K562 (cell line): Measurements from ENCODE around the gene SLC39A11. TPM values are rescaled to one million over a fixed set of nuclear protein-coding genes. Genes with fewer than 3 reads are reported as not detected.

Experiments used
- ATAC-seq: fragments of 200-7000 bp; cut with Tn5 transposase; 3 replicates; pipeline ENCODE4 v1.9.1; 2020; ENCODE audit warnings: moderate library complexity
- BruUV-seq: library from RNA; stranded (reverse); fragments of 400-500 nt; replicated peaks from 2 replicates; lab custom pipeline; 2021; lab: Mats Ljungman, UMichigan
- CTCF ChIA-PET: fragments of 300-600 bp; formaldehyde crosslinking; extraction: SDS; loops from one replicate; lab custom pipeline; 2021; ENCODE audit warnings: low intra/inter-chr PET ratio; lab: Yijun Ruan, JAX
- POLR2A ChIA-PET: fragments of 300-600, 350-650 bp; sonication (Branson Sonifier 250); formaldehyde crosslinking; extraction: SDS; loops from one replicate; lab custom pipeline; 2021; ENCODE audit warnings: antibody characterized with exemption, inconsistent platforms; lab: Yijun Ruan, JAX
- DNase-seq, 4 experiments: peaks; one replicate each; pipeline versions ENCODE4 v3.0.0 to v3.0.0-alpha.2; 2011 to 2018; ENCODE audit warnings: low spot score in 3 of 4, mixed read lengths in 3 of 4; ENCODE audit errors: extremely low read depth in 1 of 4
- FAIRE-seq: peaks from 2 replicates; lab custom pipeline; 2011; peaks lifted over from hg19 to GRCh38; lab: Jason Lieb, UNC
- H2AFZ ChIP-seq: 2 replicates; pipeline ENCODE4 v1.6.0; 2011; ENCODE audit warnings: low read depth, low read length, control low read depth, inconsistent platforms
- H3K27ac ChIP-seq: fragments of 200-600 bp; 3 replicates; pipeline ENCODE4 v1.8.0; 2011; ENCODE audit warnings: low read depth, mild to moderate bottlenecking, control low read depth, inconsistent platforms, low read length, moderate library complexity, mixed read lengths; ENCODE audit errors: extremely low read depth
- H3K27me3 ChIP-seq, 2 experiments: fragments of 300-600 bp in 1 of 2; 2 replicates in 1 of 2; 3 replicates in 1 of 2; pipeline versions ENCODE4 v1.6.0 to v1.8.0; 2011; ENCODE audit warnings: inconsistent platforms in 2 of 2, low read length in 2 of 2, mild to moderate bottlenecking in 1 of 2, mixed read lengths in 1 of 2, moderate library complexity in 1 of 2; ENCODE audit not compliant: control insufficient read depth in 2 of 2, insufficient read depth in 2 of 2
- H3K36me3 ChIP-seq: fragments of 300-600 bp; 3 replicates; pipeline ENCODE4 v1.8.0; 2011; ENCODE audit warnings: mild to moderate bottlenecking, low read length, inconsistent platforms; ENCODE audit not compliant: control insufficient read depth, insufficient read depth
- H3K4me1 ChIP-seq, 2 experiments: fragments of 200-600 bp in 1 of 2; replicated peaks in 1 of 2; 2 replicates in 1 of 2; 3 replicates in 1 of 2; pipeline versions ENCODE4 v1.5.1 to v1.8.0; 2011; ENCODE audit warnings: inconsistent platforms in 2 of 2, low read length in 2 of 2, mild to moderate bottlenecking in 1 of 2, mixed read lengths in 1 of 2, moderate library complexity in 1 of 2; ENCODE audit not compliant: control insufficient read depth in 2 of 2, insufficient read depth in 2 of 2
- H3K4me2 ChIP-seq: 2 replicates; pipeline ENCODE4 v1.6.1; 2011; ENCODE audit warnings: low read length, control low read depth, inconsistent platforms, mixed read lengths; ENCODE audit not compliant: insufficient read depth
- H3K4me3 ChIP-seq: fragments of 200-600 bp; sonication (generic), shearing (Covaris generic); 2 replicates; pipeline ENCODE4 v1.5.1; 2016; ENCODE audit warnings: control low read depth, inconsistent platforms
- H3K79me2 ChIP-seq: fragments of 200-600 bp; 3 replicates; pipeline ENCODE4 v1.8.0; 2011; ENCODE audit warnings: low read length, inconsistent platforms; ENCODE audit not compliant: control insufficient read depth, insufficient read depth
- H3K9ac ChIP-seq, 2 experiments: 2 replicates each; pipeline versions ENCODE4 v1.6.0 to v1.6.1; 2011; ENCODE audit warnings: low read depth in 2 of 2, low read length in 2 of 2, control low read depth in 1 of 2, inconsistent platforms in 1 of 2, mild to moderate bottlenecking in 1 of 2, mixed read lengths in 1 of 2; ENCODE audit not compliant: insufficient read depth in 1 of 2
- H3K9me1 ChIP-seq: one replicate; pipeline ENCODE4 v1.6.0; 2011; ENCODE audit warnings: inconsistent platforms, mild to moderate bottlenecking, low read length, moderate library complexity; ENCODE audit not compliant: control insufficient read depth, insufficient read depth
- H3K9me3 ChIP-seq: replicated peaks from 2 replicates; pipeline ENCODE4 v1.5.1; 2011; ENCODE audit warnings: low read depth, low read length, inconsistent platforms; ENCODE audit not compliant: control insufficient read depth, insufficient read depth
- H4K20me1 ChIP-seq: replicated peaks from 2 replicates; pipeline ENCODE4 v1.6.1; 2011; ENCODE audit warnings: low read length, inconsistent platforms, mixed read lengths; ENCODE audit not compliant: control insufficient read depth, insufficient read depth
- C11orf30 ChIP-seq: fragments of 450-650 bp; IDR thresholded peaks from 2 replicates; pipeline ENCODE4 v1.6.1; 2016; ENCODE audit warnings: low read depth, mild to moderate bottlenecking
- EGR1 ChIP-seq: fragments of 450-650 bp; conservative IDR thresholded peaks from 2 replicates; pipeline ENCODE4 v1.6.1; 2017; ENCODE audit warnings: mild to moderate bottlenecking
- HMG20A ChIP-seq: fragments of 450-650 bp; formaldehyde crosslinking; conservative IDR thresholded peaks from 2 replicates; pipeline ENCODE4 v1.4.0; 2020; ENCODE audit warnings: mild to moderate bottlenecking, mixed read lengths
- JUND ChIP-seq, 2 experiments: IDR thresholded peaks; 2 replicates in 1 of 2; 3 replicates in 1 of 2; pipeline ENCODE4 v1.6.1; 2011; ENCODE audit warnings: borderline replicate concordance in 2 of 2, low read depth in 2 of 2, low read length in 2 of 2, improper control_type of control experiment in 1 of 2, missing biosample characterization in 1 of 2, missing genetic modification characterization in 1 of 2, missing genetic modification reagents in 1 of 2
- MAFG ChIP-seq: fragments of 450-650 bp; conservative IDR thresholded peaks from 2 replicates; pipeline ENCODE4 v1.6.1; 2016; ENCODE audit warnings: missing genetic modification characterization, missing compliant biosample characterization
- MAFK ChIP-seq: IDR thresholded peaks from 2 replicates; pipeline ENCODE4 v1.6.1; 2011; ENCODE audit warnings: low read length, improper control_type of control experiment
- NFE2 ChIP-seq: IDR thresholded peaks from 2 replicates; pipeline ENCODE4 v1.6.1; 2014; ENCODE audit warnings: antibody characterized with exemption, low read depth
- ZNF316 ChIP-seq: fragments of 450-650 bp; IDR thresholded peaks from 2 replicates; pipeline ENCODE4 v1.6.1; 2016
- ZNF436 ChIP-seq: fragments of 250-450, 450-650 bp; sonication (Bioruptor Pico); formaldehyde crosslinking; IDR thresholded peaks from 2 replicates; pipeline ENCODE4 v1.7.0; 2020; ENCODE audit warnings: mild to moderate bottlenecking
- WGBS: fragments of 100-300 bp; shearing (Covaris generic); methylation state at CpG from one replicate; pipeline ENCODE4 v1.1.6; 2016; ENCODE audit warnings: low coverage, mixed read lengths; ENCODE audit not compliant: insufficient coverage; ENCODE audit errors: missing lambda C conversion rate; 5-methylcytosine and 5-hydroxymethylcytosine counted together
- in situ Hi-C: fragments of 300-500 bp; cut with MboI; formaldehyde crosslinking; loops from 4 replicates; pipeline ENCODE4 v1.15.0; 2018; ENCODE audit warnings: inconsistent platforms, mixed read lengths
- intact Hi-C: fragments of 100-400 bp; cut with micrococcal nuclease; formaldehyde crosslinking; loops from 2 replicates; pipeline ENCODE4 v1.14.2; 2022
- polyA plus RNA-seq, 8 experiments: library from polyadenylated mRNA; depleted of rRNA in 4 of 8; stranded (reverse) in 5 of 8; unstranded in 3 of 8; fragments of >200 nt; fragmentation: Nextera tagmentation in 2 of 8; fragmentation: Illumina TruSeq in 1 of 8; extraction: Ambion mirVana in 2 of 8; extraction: Trizol in 1 of 8; gene quantifications; 2 replicates each; pipeline versions ENCODE4 v1.2.1 to v1.2.3, GENCODE V29; 2011 to 2014; ENCODE audit warnings: inconsistent platforms in 1 of 8, missing spikeins in 1 of 8
- total RNA-seq, 7 experiments: library from RNA; depleted of rRNA in 6 of 7; stranded (reverse); fragments of >200 nt in 6 of 7; fragmentation: Illumina TruSeq in 2 of 7; extraction: Trizol in 2 of 7; gene quantifications; 2 replicates each; pipeline versions ENCODE4 v1.2.1 to v1.2.3, GENCODE V29; 2011 to 2021; ENCODE audit warnings: low replicate concordance in 1 of 7
- TF ChIP-seq, protein P1 (sequence below): fragments of 450-650 bp; formaldehyde crosslinking; IDR thresholded peaks from 2 replicates; pipeline ENCODE4 v1.4.0; 2020; ENCODE audit warnings: mild to moderate bottlenecking, mixed read lengths

The SLC39A11 gene
- total and polyA plus RNA-seq, 9 of the 15 experiments (the other 6 are each of a cell fraction or from before 2014, with no cell fraction given), result 10.5 to 26.4 (median 13.4) TPM

DNA sequence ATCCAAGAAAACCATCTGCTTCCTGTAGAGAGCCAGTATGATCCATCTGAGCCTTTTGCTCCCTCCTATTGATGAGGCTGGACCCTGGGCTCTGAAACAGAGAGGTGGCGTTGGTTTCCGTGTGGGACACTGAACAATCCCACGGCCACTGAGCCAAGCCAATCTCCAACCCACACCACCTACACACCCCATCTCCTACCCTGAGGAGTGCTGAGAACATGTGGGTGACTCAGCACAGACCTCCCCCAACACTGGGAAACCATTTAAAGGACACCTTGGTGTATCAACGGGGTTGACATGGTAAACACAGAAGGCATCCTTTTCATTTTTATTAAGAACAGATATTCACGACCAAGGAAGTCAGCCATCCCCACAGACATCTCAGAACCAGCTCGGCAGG is 332.1 kb downstream of the SLC39A11 start:
- no peak overlapping the region for H2AFZ ChIP-seq
- H3K36me3 ChIP-seq, result no peaks in the 10 kb centered on the region
- peak in 2 of 4 experiments; percentile 25 to 33 for DNase-seq
- intact Hi-C loops (no loop called here), in situ Hi-C loops (no loop called here)
- FAIRE-seq, result peak; percentile 32
- peak; percentile 75 for ATAC-seq
- no peaks in the 10 kb centered on the region for H3K79me2 ChIP-seq
- H3K9me3 ChIP-seq, result no peaks in the 10 kb centered on the region
- 0 out of 4 replicates have a peak overlapping the region, but pooled peaks of 1 of the 2 experiments have one; percentile 0 for H3K9ac ChIP-seq
- H3K27ac ChIP-seq, result no peak overlapping the region; the same call in 2 of the 3 replicates
- no peaks in the 10 kb centered on the region for H3K9me1 ChIP-seq
- peak; percentile 57; the same call in 1 of the 2 replicates for TF ChIP-seq C11orf30
- 0 out of 2 replicates have a peak, but pooled peaks have one; percentile 10 for TF ChIP-seq MAFK
- TF ChIP-seq, protein P1, sequence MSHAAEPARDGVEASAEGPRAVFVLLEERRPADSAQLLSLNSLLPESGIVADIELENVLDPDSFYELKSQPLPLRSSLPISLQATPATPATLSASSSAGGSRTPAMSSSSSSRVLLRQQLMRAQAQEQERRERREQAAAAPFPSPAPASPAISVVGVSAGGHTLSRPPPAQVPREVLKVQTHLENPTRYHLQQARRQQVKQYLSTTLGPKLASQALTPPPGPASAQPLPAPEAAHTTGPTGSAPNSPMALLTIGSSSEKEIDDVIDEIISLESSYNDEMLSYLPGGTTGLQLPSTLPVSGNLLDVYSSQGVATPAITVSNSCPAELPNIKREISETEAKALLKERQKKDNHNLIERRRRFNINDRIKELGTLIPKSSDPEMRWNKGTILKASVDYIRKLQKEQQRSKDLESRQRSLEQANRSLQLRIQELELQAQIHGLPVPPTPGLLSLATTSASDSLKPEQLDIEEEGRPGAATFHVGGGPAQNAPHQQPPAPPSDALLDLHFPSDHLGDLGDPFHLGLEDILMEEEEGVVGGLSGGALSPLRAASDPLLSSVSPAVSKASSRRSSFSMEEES (CRISPR knock-in tag), result no peak
- 0 out of 2 replicates have a peak, but pooled peaks have one; percentile 13 for TF ChIP-seq ZNF316
- peak; percentile 70 for TF ChIP-seq EGR1
- TF ChIP-seq JUND (IDR thresholded peaks at IDR 0.05; ENCODE audit: borderline replicate concordance, low read depth, low read length), result peak; percentile 26; the same call in 1 of the 2 replicates
- no peak for TF ChIP-seq JUND (tag; IDR thresholded peaks at IDR 0.05; ENCODE audit: borderline replicate concordance, low read depth, low read length)
- TF ChIP-seq HMG20A (CRISPR knock-in tag), result no peak
- TF ChIP-seq ZNF436 (CRISPR knock-in tag), result no peak
- TF ChIP-seq MAFG (tag), result peak; percentile 31
- TF ChIP-seq NFE2, result peak; percentile 76
- H3K27me3 ChIP-seq, result no peaks in the 10 kb centered on the region
- no peak overlapping the region; the same call in 1 of the 2 replicates for H3K4me2 ChIP-seq
- BruUV-seq, result no TSS peak
- POLR2A ChIA-PET, result interaction anchor here (0.8 kb wide), 1 partner anchor 553 kb away, joined by 3 read pairs; no protein-coding TSS in a partner anchor
- CTCF ChIA-PET, result no interaction called here
- no peaks in the 10 kb centered on the region for H4K20me1 ChIP-seq
- 34% methylated on average over 6 of the region's 6 CpGs for WGBS
- no peak overlapping the region for H3K4me3 ChIP-seq
- peaks cover 8 to 21% of the 10 kb centered on the region in 2 experiments for H3K4me1 ChIP-seq
